ENCODE results near the gene SMIM36. TPM values are rescaled to one million over a fixed set of nuclear protein-coding genes. Genes with fewer than 3 reads are reported as not detected.

SMIM36 gene
- polyA plus RNA-seq, 3 donors: not detected

GRCh38 chr17:55402374-55402773 is 108.9 kb downstream of the SMIM36 start:
- Histone ChIP-seq H3K4me2 (replicated peaks; ENCODE audit: extremely low read depth, low read length, poor library complexity, severe bottlenecking) (no peak overlapping the region), H3K9me3 (replicated peaks in 1 of 2; ENCODE audit: control insufficient read depth in 1 of 2, insufficient read depth in 1 of 2, low read length in 2 of 2) (no peaks in the 10 kb centered on the region), H3K27ac (ENCODE audit: low read depth in 1 of 2, low read length in 2 of 2) (no peak overlapping the region), H3K79me2 (ENCODE audit: insufficient read depth, low read length) (no peaks in the 10 kb centered on the region), H3K4me3 (replicated peaks in 1 of 3; ENCODE audit: low read depth in 2 of 3, low read length in 3 of 3) (no peak overlapping the region), H3K4me1 (ENCODE audit: control insufficient read depth in 1 of 2, insufficient read depth in 2 of 2, low read length in 2 of 2) (peaks cover 4 to 6% of the 10 kb centered on the region in 2 donors), H3K9ac (ENCODE audit: insufficient read depth, low read length, poor library complexity, severe bottlenecking) (no peak overlapping the region), H3K36me3 (replicated peaks in 1 of 2; ENCODE audit: control insufficient read depth in 1 of 2, insufficient read depth in 2 of 2, low read length in 2 of 2) (peaks cover 15 to 60% of the 10 kb centered on the region in 2 donors), H4K20me1 (ENCODE audit: insufficient read depth, low read length) (no peaks in the 10 kb centered on the region), H2AFZ (ENCODE audit: insufficient read depth, low read depth, low read length, poor library complexity, severe bottlenecking) (no peak overlapping the region), H3K27me3 (ENCODE audit: control insufficient read depth in 2 of 2, insufficient read depth in 2 of 2, low read length in 2 of 2) (no peaks in the 10 kb centered on the region)
- Mint-ChIP-seq H3K4me3 (no peak overlapping the region), H3K36me3 (peaks cover 49 to 57% of the 10 kb centered on the region in 2 donors), H3K27ac (no peak overlapping the region), H3K9me3 (no peaks in the 10 kb centered on the region), H3K4me1 (peaks cover 10% of the 10 kb centered on the region), H3K27me3 (ENCODE audit: low read depth in 3 of 3) (peaks cover 0 to 2% (median 2%) of the 10 kb centered on the region in 3 donors)
- intact Hi-C loops (cut with micrococcal nuclease): no loop called here
- no peak for DNase-seq
- no CpG with 5 or more reads among the region's 4 CpGs for WGBS (ENCODE audit: insufficient coverage)
- TF ChIP-seq, protein P1, sequence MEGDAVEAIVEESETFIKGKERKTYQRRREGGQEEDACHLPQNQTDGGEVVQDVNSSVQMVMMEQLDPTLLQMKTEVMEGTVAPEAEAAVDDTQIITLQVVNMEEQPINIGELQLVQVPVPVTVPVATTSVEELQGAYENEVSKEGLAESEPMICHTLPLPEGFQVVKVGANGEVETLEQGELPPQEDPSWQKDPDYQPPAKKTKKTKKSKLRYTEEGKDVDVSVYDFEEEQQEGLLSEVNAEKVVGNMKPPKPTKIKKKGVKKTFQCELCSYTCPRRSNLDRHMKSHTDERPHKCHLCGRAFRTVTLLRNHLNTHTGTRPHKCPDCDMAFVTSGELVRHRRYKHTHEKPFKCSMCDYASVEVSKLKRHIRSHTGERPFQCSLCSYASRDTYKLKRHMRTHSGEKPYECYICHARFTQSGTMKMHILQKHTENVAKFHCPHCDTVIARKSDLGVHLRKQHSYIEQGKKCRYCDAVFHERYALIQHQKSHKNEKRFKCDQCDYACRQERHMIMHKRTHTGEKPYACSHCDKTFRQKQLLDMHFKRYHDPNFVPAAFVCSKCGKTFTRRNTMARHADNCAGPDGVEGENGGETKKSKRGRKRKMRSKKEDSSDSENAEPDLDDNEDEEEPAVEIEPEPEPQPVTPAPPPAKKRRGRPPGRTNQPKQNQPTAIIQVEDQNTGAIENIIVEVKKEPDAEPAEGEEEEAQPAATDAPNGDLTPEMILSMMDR (IDR thresholded peaks at IDR 0.05): no peak

Small RNA genes lying within 50 kb of the gene (small RNA-seq; reads per million reads assigned to genes)
- gene RNU6-1249P (ENCODE audit: insufficient read length, low read depth): not detected

Other genes with a start within 250 kb of the SMIM36 start
- not detected for gene HLF, start 246.5 kb downstream of the SMIM36 start, polyA plus RNA-seq
- 1 to 10 TPM; 3.4 to 7.0 (median 4.6) TPM for gene MMD, start 89.6 kb downstream of the SMIM36 start, polyA plus RNA-seq
- not detected for gene TMEM100, start 211.4 kb upstream of the SMIM36 start, polyA plus RNA-seq
- gene PCTP, start 239.6 kb upstream of the SMIM36 start, polyA plus RNA-seq: 10 to 100 TPM; 16.5 to 54.2 (median 35.4) TPM